Peyer's patch (tissue), 4 donors: ENCODE data around the gene ABCB7.
"Not testable (repeated sequence)": the region's sequence is repeated elsewhere in the genome, so short reads cannot be mapped to it uniquely, and the experiment has no call there.

ENCODE experiments used
- POLR2A ChIP-seq, 2 donors: fragments of 450-650 bp; IDR thresholded peaks; one replicate each; pipeline ENCODE4 v1.5.1; 2017; ENCODE audit warnings: antibody characterized with exemption in 2 of 2, mild to moderate bottlenecking in 2 of 2, moderate library complexity in 2 of 2
- TF ChIP-seq, protein P1 (sequence below), 6 experiments: fragments of 450-650 bp in 4 of 6; fragments of 200-600 bp in 2 of 6; sonication (generic) in 1 of 6; IDR thresholded peaks; one replicate each; pipeline ENCODE4 v1.5.1; 2017 to 2019; ENCODE audit warnings: antibody characterized with exemption in 6 of 6, mild to moderate bottlenecking in 3 of 6, moderate library complexity in 1 of 6

DNA sequence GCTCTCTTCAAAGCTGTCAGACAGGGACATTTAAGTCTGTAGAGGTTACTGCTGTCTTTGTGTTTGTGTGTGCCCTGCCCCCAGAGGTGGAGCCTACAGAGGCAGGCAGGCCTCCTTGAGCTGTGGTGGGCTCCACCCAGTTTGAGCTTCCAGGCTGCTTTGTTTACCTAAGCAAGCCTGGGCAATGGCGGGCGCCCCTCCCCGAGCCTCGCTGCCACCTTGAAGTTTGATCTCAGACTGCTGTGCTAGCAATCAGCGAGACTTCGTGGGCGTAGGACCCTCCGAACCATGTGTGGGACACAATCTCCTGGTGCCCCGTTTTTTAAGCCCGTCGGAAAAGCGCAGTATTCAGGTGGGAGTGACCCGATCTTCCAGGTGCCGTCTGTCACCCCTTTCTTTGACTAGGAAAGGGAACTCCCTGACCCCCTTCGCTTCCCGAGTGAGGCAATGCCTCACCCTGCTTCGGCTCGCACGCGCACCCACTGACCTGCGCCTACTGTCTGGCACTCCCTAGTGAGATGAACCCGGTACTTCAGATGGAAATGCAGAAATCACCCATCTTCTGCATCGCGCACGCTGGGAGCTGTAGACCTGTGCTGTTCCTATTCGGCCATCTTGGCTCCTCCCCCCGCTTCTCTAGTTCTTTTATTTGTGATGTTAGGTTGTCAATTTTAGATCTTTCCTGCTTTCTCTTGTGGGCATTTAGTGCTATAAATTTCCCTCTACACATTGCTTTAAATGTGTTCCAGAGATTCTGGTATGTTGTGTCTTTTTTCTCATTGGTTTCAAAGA lies 32.5 kb upstream of the ABCB7 start:
- TF ChIP-seq, protein P1, sequence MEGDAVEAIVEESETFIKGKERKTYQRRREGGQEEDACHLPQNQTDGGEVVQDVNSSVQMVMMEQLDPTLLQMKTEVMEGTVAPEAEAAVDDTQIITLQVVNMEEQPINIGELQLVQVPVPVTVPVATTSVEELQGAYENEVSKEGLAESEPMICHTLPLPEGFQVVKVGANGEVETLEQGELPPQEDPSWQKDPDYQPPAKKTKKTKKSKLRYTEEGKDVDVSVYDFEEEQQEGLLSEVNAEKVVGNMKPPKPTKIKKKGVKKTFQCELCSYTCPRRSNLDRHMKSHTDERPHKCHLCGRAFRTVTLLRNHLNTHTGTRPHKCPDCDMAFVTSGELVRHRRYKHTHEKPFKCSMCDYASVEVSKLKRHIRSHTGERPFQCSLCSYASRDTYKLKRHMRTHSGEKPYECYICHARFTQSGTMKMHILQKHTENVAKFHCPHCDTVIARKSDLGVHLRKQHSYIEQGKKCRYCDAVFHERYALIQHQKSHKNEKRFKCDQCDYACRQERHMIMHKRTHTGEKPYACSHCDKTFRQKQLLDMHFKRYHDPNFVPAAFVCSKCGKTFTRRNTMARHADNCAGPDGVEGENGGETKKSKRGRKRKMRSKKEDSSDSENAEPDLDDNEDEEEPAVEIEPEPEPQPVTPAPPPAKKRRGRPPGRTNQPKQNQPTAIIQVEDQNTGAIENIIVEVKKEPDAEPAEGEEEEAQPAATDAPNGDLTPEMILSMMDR (IDR thresholded peaks at IDR 0.05): not testable (repeated sequence)
- not testable (repeated sequence) for TF ChIP-seq POLR2A (IDR thresholded peaks at IDR 0.05)
